Right lobe of liver (tissue), 4 donors: Measurements from ENCODE around the gene KIZ.

ENCODE experiments used
- CTCF ChIP-seq, 4 donors: fragments of 200-600 bp in 3 of 4; fragments of 450-650 bp in 1 of 4; IDR thresholded peaks; one replicate each; pipeline versions ENCODE4 v1.5.1 to v1.8.0; 2016 to 2022; ENCODE audit warnings: antibody characterized with exemption in 4 of 4, mild to moderate bottlenecking in 2 of 4
- POLR2A ChIP-seq: fragments of 450-650 bp; IDR thresholded peaks from one replicate; pipeline ENCODE4 v1.6.1; 2017; ENCODE audit warnings: antibody characterized with exemption, mild to moderate bottlenecking
- donor health status: DM: no; HTN: no; CAD: no.
- donor health status: DM: no; HTN: no; CAD: no.
- donor health status: DM: no; HTN: yes; CAD: no.

GRCh38 chr20:21179757-21180156 is 53.9 kb downstream of the KIZ start:
- TF ChIP-seq CTCF (IDR thresholded peaks at IDR 0.05) = no peak
- no peak for TF ChIP-seq POLR2A
